Spinal cord (tissue), 10 donors: ENCODE data around the gene POLR3H. TPM values are rescaled to one million over a fixed set of nuclear protein-coding genes. Genes with fewer than 3 reads are reported as not detected.

Experiments
- DNase-seq, 6 donors: peaks; one replicate each; pipeline versions ENCODE4 v3.0.0 to v3.0.0-alpha.2; 2013 to 2015; ENCODE audit warnings: low spot score in 6 of 6, low read depth in 4 of 6
- H3K27ac ChIP-seq: one replicate; pipeline ENCODE4 v1.5.1; 2013; ENCODE audit warnings: low read depth, low read length, control low read depth
- H3K27me3 ChIP-seq: one replicate; pipeline ENCODE4 v1.6.1; 2013; ENCODE audit warnings: low read length; ENCODE audit not compliant: control insufficient read depth, insufficient read depth
- H3K36me3 ChIP-seq: one replicate; pipeline ENCODE4 v1.6.1; 2013; ENCODE audit warnings: low read length; ENCODE audit not compliant: control insufficient read depth, insufficient read depth
- H3K4me1 ChIP-seq: one replicate; pipeline ENCODE4 v1.6.1; 2013; ENCODE audit warnings: low read length; ENCODE audit not compliant: control insufficient read depth, insufficient read depth
- H3K4me3 ChIP-seq: one replicate; pipeline ENCODE4 v1.5.1; 2013; ENCODE audit warnings: low read depth, low read length, control low read depth
- H3K9me3 ChIP-seq: one replicate; pipeline ENCODE4 v1.6.1; 2013; ENCODE audit warnings: low read length; ENCODE audit not compliant: control insufficient read depth, insufficient read depth
- WGBS: methylation state at CpG from one replicate; pipeline ENCODE4 v1.1.5; 2013; ENCODE audit warnings: missing lambda C conversion rate; ENCODE audit not compliant: insufficient coverage; 5-methylcytosine and 5-hydroxymethylcytosine counted together
- polyA plus RNA-seq, 2 donors: library from polyadenylated mRNA; unstranded; fragments of 120-200 nt; gene quantifications; one replicate each; pipeline ENCODE4 v1.2.1, GENCODE V29; 2013; ENCODE audit not compliant: insufficient read length in 2 of 2
- total RNA-seq, 2 donors: library from RNA; depleted of rRNA in 1 of 2; stranded (reverse); fragments of 120-200 nt in 1 of 2; fragments of >200 nt in 1 of 2; gene quantifications; one replicate each; pipeline versions ENCODE4 v1.2.3 to v1.2.4, GENCODE V29; 2013 to 2014
- donor health status: healthy.

Gene POLR3H
- total and polyA plus RNA-seq, 4 donors: 17.9 to 91.5 (median 57.9) TPM

GRCh38 chr22:41540365-41540764 is 3.9 kb downstream of the POLR3H start:
- no peak for DNase-seq
- Histone ChIP-seq H3K4me3 (no peak overlapping the region), H3K9me3 (no peaks in the 10 kb centered on the region), H3K4me1 (peaks cover 73% of the 10 kb centered on the region), H3K27me3 (no peaks in the 10 kb centered on the region), H3K36me3 (peaks cover 32% of the 10 kb centered on the region), H3K27ac (peak overlapping the region; percentile 85)
- WGBS: 100% methylated on average over 4 of the region's 7 CpGs

- Histone ChIP-seq H3K4me1 (peaks cover 68% of the 10 kb centered on the region), H3K36me3 (peaks cover 32% of the 10 kb centered on the region), H3K9me3 (no peaks in the 10 kb centered on the region), H3K27me3 (no peaks in the 10 kb centered on the region), H3K27ac (peak overlapping the region; percentile 85), H3K4me3 (no peak overlapping the region)
- WGBS: 74% methylated on average over 3 of the region's 3 CpGs
- no peak for DNase-seq
These were observed 4.3 kb downstream of the POLR3H start for GRCh38 chr22:41540006-41540315.

GRCh38 chr22:41539146-41540005 is 4.9 kb downstream of the POLR3H start:
- no peak for DNase-seq
- peaks cover 34% of the 10 kb centered on the region for H3K36me3 ChIP-seq
- peak overlapping the region; percentile 85 for H3K27ac ChIP-seq
- WGBS: 61% methylated on average over 12 of the region's 13 CpGs
- no peaks in the 10 kb centered on the region for H3K9me3 ChIP-seq
- peaks cover 67% of the 10 kb centered on the region for H3K4me1 ChIP-seq
- H3K4me3 ChIP-seq: no peak overlapping the region
- no peaks in the 10 kb centered on the region for H3K27me3 ChIP-seq

- Histone ChIP-seq H3K27me3 (no peaks in the 10 kb centered on the region), H3K4me3 (no peak overlapping the region), H3K4me1 (peaks cover 70% of the 10 kb centered on the region), H3K27ac (peak overlapping the region; percentile 85), H3K36me3 (peaks cover 41% of the 10 kb centered on the region), H3K9me3 (no peaks in the 10 kb centered on the region)
- DNase-seq: peak in 5 of 6 donors; percentile 52 to 92 (median 79)
- WGBS: 38% methylated on average over 8 of the region's 8 CpGs
These were observed 5.7 kb downstream of the POLR3H start for GRCh38 chr22:41538583-41538982.

- Histone ChIP-seq H3K27ac (no peak overlapping the region), H3K4me1 (peaks cover 67% of the 10 kb centered on the region), H3K4me3 (no peak overlapping the region), H3K27me3 (no peaks in the 10 kb centered on the region), H3K9me3 (no peaks in the 10 kb centered on the region), H3K36me3 (peaks cover 55% of the 10 kb centered on the region)
- WGBS: 75% methylated on average over 1 of the region's 3 CpGs
- DNase-seq: no peak
These were observed 7.1 kb downstream of the POLR3H start for GRCh38 chr22:41537203-41537602.

- Histone ChIP-seq H3K27ac (no peak overlapping the region), H3K27me3 (no peaks in the 10 kb centered on the region), H3K4me3 (no peak overlapping the region), H3K9me3 (no peaks in the 10 kb centered on the region), H3K4me1 (peaks cover 55% of the 10 kb centered on the region), H3K36me3 (peaks cover 72% of the 10 kb centered on the region)
- 100% methylated on average over 2 of the region's 5 CpGs for whole genome bisulfite sequencing
- DNase-seq: peak in 1 of 6 donors; percentile 28
These were observed 9.0 kb downstream of the POLR3H start for GRCh38 chr22:41535244-41535643.

- H3K36me3 ChIP-seq: peaks cover 72% of the 10 kb centered on the region
- DNase-seq: no peak
- peaks cover 45% of the 10 kb centered on the region for H3K4me1 ChIP-seq
- H3K27me3 ChIP-seq: no peaks in the 10 kb centered on the region
- no peak overlapping the region for H3K4me3 ChIP-seq
- no peaks in the 10 kb centered on the region for H3K9me3 ChIP-seq
- no peak overlapping the region for H3K27ac ChIP-seq
- WGBS: 78% methylated on average over 4 of the region's 8 CpGs
These were observed 10.1 kb downstream of the POLR3H start for GRCh38 chr22:41534219-41534618.

GRCh38 chr22:41532908-41533825 is 11.1 kb downstream of the POLR3H start:
- Histone ChIP-seq H3K27ac (no peak overlapping the region), H3K4me1 (peaks cover 36% of the 10 kb centered on the region), H3K4me3 (no peak overlapping the region), H3K36me3 (peaks cover 80% of the 10 kb centered on the region), H3K9me3 (no peaks in the 10 kb centered on the region), H3K27me3 (no peaks in the 10 kb centered on the region)
- DNase-seq: peak in 3 of 6 donors; percentile 40 to 73 (median 72)
- 58% methylated on average over 19 of the region's 19 CpGs for whole genome bisulfite sequencing

- 93% methylated on average over 17 of the region's 17 CpGs for WGBS
- H3K4me1 ChIP-seq: peaks cover 30% of the 10 kb centered on the region
- no peak overlapping the region for H3K4me3 ChIP-seq
- no peaks in the 10 kb centered on the region for H3K27me3 ChIP-seq
- H3K9me3 ChIP-seq: no peaks in the 10 kb centered on the region
- no peak for DNase-seq
- no peak overlapping the region for H3K27ac ChIP-seq
- peaks cover 82% of the 10 kb centered on the region for H3K36me3 ChIP-seq
These were observed 12.4 kb downstream of the POLR3H start for GRCh38 chr22:41531715-41532477.
